Activated gamma-delta T cell treated with Interleukin-2 at 50 U/mL for 16 hours (primary cell): ENCODE data around the gene HNRNPA3.
"Not testable (repeated sequence)": the region's sequence is repeated elsewhere in the genome, so short reads cannot be mapped to it uniquely, and the experiment has no call there.

Source experiments
- DNase-seq: peaks from one replicate; pipeline ENCODE4 v3.0.0-alpha.2; 2020

HNRNPA3 gene

GRCh38 chr2:177212106-177212890 is at the start of gene HNRNPA3:
TSS of gene HNRNPA3 (plus strand) at chr2:177212794. CDS start at chr2:177212800, 6 bp downstream.
- peak; percentile 99 for DNase-seq

GRCh38 chr2:177164131-177164530 is 48.5 kb upstream of the HNRNPA3 start:
- DNase-seq = no peak

- peak; percentile 78 for DNase-seq
These were observed 48.0 kb upstream of the HNRNPA3 start for GRCh38 chr2:177164584-177165052.

GRCh38 chr2:177165061-177165583 is 47.5 kb upstream of the HNRNPA3 start:
- DNase-seq = no peak

- DNase-seq = no peak
These were observed 46.6 kb upstream of the HNRNPA3 start for GRCh38 chr2:177165721-177166711.

- no peak for DNase-seq
These were observed 42.6 kb upstream of the HNRNPA3 start for GRCh38 chr2:177169810-177170514.

- DNase-seq = no peak
These were observed 41.2 kb upstream of the HNRNPA3 start for GRCh38 chr2:177171418-177171865.

GRCh38 chr2:177172034-177172880 is 40.3 kb upstream of the HNRNPA3 start:
- DNase-seq = no peak

GRCh38 chr2:177174486-177174885 is 38.1 kb upstream of the HNRNPA3 start:
- no peak for DNase-seq

- no peak for DNase-seq
These were observed 36.5 kb upstream of the HNRNPA3 start for GRCh38 chr2:177175917-177176668.

- no peak for DNase-seq
These were observed 33.8 kb upstream of the HNRNPA3 start for GRCh38 chr2:177178797-177179196.

- DNase-seq = no peak
These were observed 33.4 kb upstream of the HNRNPA3 start for GRCh38 chr2:177179227-177179626.

GRCh38 chr2:177179671-177180070 is 32.9 kb upstream of the HNRNPA3 start:
- not testable (repeated sequence) for DNase-seq

- no peak for DNase-seq
These were observed 32.2 kb upstream of the HNRNPA3 start for GRCh38 chr2:177180269-177181000.

GRCh38 chr2:177183860-177184259 is 28.7 kb upstream of the HNRNPA3 start:
- DNase-seq = no peak

GRCh38 chr2:177184606-177185005 is 28.0 kb upstream of the HNRNPA3 start:
- DNase-seq = no peak

GRCh38 chr2:177186038-177186437 is 26.6 kb upstream of the HNRNPA3 start:
- DNase-seq = not testable (repeated sequence)

GRCh38 chr2:177187631-177188312 is 24.8 kb upstream of the HNRNPA3 start:
- DNase-seq = no peak
